Cerebellar nuclear complex (tissue), 1 donor: ENCODE measurements around the gene LACRT.

Experiments used
- DNase-seq, 2 experiments: peaks; one replicate each; lab custom pipeline; 2025; lab: John Stamatoyannopoulos, UW

The LACRT gene

DNA sequence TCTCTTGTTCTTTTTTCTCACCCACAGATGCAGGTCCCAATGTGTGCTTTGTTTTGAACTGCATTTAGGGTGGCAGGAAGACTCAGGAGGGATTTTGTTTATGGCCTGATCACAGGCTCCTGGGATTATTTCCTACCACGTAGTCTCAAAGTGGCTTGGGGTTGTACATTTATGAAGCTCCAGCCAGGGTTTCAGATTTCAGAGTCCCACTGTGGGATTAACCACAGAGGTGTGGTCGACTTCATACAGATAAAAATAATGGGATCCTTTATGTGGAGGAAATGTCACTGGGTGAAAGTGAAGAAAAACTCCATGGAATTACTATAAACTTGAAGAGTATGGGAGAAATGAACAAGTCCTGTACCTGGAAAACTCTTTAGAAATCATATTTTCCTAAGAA is 32.0 kb downstream of the LACRT start:
- no peak for DNase-seq

- DNase-seq, result no peak
Measured at GRCh38 chr12:54601841-54602240, 32.9 kb downstream of the LACRT start.

DNA sequence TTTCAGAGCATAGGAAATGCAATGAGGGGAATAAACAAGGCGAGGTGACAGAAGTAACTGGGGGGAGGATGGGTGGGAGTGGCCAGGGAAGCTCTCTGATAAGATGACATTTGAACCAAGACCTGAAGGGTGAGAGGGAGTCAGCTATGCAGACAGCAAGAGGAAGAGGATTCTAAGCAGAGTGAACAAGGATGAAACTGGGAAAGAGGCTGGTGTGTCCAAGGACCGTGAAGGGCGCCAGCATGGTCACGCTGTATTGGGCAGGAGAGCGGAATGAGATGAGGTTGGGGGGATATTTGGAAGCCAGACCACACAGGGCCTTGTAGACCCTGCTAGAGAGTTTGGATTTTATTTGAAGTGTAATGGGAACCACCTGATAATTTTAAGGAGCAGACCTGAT is 35.7 kb downstream of the LACRT start:
- DNase-seq, result no peak

- no peak for DNase-seq
Measured at GRCh38 chr12:54596526-54596946, 38.2 kb downstream of the LACRT start.

DNA sequence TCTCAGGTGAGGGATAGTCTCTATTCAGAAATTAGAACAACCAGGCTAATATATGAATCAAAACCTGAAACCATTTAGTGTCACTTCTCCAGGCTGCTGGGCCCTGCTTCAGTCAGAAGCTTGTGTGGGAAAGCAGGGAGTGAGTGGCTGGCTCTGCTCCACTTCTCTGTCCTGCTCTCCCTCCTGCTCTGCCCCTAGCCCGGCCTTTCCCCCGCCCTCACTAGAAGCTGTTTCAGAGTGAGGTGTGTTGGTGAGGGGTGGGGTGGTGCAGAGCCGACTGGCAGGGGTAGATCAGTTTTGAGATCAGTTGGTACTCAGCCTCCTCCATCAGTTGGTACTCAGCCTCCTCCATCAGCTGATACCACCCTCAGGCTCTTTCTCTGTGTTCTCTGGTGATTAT is 39.2 kb downstream of the LACRT start:
- DNase-seq, result no peak

- DNase-seq, result no peak
Measured at GRCh38 chr12:54593725-54594124, 41.0 kb downstream of the LACRT start.

DNA sequence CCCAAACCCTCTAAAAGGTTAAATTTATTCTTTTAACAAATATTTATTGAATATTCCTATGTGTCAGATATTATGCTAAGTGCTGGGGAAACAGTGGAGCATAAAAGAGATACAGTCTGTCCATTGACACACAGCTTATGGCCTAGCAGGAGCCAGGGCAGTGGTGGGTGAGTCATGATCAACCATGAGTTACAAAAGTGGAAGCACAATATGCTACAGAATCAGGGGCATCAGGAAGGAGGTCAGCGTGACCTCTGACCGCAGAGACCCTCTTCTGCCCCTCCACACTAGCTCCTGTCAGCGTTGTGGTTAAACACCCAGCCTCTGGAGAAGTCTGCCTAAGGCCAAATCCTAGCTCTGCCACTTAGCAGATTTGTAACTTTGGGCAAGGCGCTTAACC is 41.6 kb downstream of the LACRT start:
- DNase-seq, result no peak

DNA sequence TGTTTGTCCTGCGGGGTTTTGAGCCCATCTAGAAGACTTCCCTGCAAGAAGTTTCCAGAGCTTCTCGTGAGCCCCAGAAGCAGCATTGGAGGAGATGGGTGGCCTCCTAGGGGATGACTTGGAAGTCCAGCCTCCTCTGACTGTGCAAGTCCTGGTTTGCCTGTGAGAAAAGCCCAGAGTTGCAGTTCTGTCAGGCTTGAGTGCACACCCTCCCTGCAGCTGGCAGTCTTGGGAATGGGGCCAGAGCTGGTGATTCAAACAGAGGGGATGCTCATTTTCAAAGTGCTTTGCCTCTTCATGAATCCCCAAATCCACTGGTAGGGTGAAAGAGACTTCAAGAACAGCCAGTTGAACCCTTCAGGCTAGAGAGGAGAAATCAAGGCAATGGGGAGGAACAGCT is 42.4 kb downstream of the LACRT start:
- no peak for DNase-seq

GRCh38 chr12:54590978-54591591 is 43.6 kb downstream of the LACRT start:
- no peak for DNase-seq

DNA sequence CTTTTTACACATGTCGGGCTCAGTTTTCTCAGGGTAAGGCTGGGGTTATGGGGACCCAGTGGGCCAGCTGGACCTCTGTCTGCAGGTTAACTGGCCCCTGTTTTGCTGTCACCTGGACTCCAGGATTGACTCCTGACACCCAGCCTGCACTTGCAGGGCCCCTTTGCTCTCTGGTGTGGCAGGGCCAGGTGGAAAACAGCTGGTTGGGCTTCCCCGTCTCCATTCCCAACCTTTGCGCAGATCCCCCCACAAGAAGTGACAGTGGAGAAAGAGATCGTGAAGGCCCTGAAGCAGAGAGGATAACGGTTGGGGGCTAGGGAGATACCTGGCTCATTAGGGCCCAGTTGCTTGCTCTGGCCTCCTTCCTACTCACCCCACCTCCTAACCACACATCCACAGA is 44.7 kb downstream of the LACRT start:
- no peak for DNase-seq

GRCh38 chr12:54588890-54589267 is 45.8 kb downstream of the LACRT start:
- no peak for DNase-seq

DNA sequence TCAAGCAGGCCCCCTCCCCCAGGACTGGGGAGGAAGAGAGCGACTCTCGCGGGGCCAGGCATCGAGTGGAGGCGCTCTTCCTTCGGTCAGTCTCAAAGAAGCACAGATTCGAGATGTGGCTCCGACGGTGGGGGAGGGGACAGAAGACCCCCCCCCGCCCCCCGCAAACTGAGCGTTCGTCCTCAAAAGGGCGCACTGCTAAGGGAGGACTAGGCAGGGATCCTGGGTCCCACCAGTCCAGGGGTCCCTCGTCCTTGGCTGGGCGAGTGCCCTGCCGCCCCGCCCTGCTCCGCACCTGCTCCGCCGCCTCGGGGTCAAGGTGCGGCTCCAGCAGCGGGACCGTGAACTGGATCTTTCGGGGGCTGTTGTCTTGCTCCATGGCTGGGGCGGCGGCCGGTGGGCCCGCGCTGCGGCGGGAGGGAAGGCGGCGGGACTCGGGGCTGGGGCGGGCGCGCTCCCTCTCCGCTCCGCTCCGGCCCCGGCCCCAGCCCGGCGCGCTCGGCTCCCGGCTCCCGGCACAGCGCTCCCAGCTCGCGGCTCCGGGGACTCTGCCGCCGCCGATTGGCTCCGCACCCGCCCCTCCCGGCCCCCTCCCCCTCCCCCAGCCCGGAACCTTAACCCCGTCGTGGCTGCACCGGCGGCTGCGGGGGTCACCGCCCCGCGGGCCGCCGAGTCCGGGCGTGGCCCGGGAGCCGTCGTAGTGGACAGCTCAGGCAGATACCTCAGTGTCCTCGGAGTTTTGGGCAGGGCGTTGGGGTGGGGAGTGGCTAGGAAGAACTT is 46.4 kb downstream of the LACRT start, which contains the start of gene PPP1R1A:
TSS of gene PPP1R1A (minus strand) at position 550 of the 780 bp plus-strand sequence. CDS start at position 379, 171 bp downstream.
- DNase-seq, result no peak

GRCh38 chr12:54587315-54587873 is 47.3 kb downstream of the LACRT start:
- DNase-seq, result peak in 1 of 2 experiments; percentile 12

- no peak for DNase-seq
Measured at GRCh38 chr12:54586620-54587019, 48.1 kb downstream of the LACRT start.

DNA sequence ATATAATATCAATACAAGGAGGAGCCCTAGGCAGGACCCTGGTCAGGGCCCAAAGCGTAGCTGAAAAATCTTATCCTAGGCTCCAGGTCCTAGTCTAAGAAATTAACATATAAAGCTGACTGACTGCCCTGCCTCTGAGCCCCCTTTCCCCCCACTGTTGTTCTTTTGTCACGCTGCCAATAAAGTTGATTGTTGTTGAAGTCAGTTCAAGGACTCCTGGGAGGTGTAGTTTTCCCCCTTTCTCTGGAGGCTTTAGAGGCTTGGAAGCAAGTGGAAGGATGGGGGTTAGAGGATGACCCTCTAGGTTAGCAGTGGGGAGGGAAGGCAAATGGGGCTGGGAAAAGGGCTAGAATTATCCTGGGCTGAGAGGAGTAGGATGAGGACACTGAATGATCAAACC is 49.5 kb downstream of the LACRT start:
- DNase-seq, result no peak

GRCh38 chr12:54584128-54584527 is 50.6 kb downstream of the LACRT start:
- no peak for DNase-seq

- no peak for DNase-seq
Measured at GRCh38 chr12:54583726-54584125, 51.0 kb downstream of the LACRT start.

- no peak for DNase-seq
Measured at GRCh38 chr12:54581412-54581811, 53.3 kb downstream of the LACRT start.
